HL-60 (cell line): Measurements from ENCODE around the gene CRIP2.

ENCODE experiments used
- DNase-seq, 2 experiments: peaks; one replicate each; pipeline ENCODE4 v3.0.0-alpha.2; 2010 to 2020; ENCODE audit warnings: low read depth in 1 of 2, low spot score in 1 of 2
- H3K27ac ChIP-seq: fragments of 250-450 bp; sonication (Bioruptor Pico); replicated peaks from 2 replicates; pipeline ENCODE4 v1.5.1; 2020; ENCODE audit warnings: mild to moderate bottlenecking, moderate library complexity
- H3K27me3 ChIP-seq: fragments of 250-450 bp; sonication (Bioruptor Pico); 2 replicates; pipeline ENCODE4 v1.5.1; 2021; ENCODE audit warnings: mild to moderate bottlenecking, moderate library complexity; ENCODE audit not compliant: insufficient read depth, poor library complexity, severe bottlenecking
- H3K4me3 ChIP-seq: replicated peaks from 2 replicates; pipeline ENCODE4 v1.5.1; 2011; ENCODE audit warnings: mild to moderate bottlenecking, control low read depth, low read length; ENCODE audit not compliant: insufficient read depth
- CTCF ChIP-seq: IDR thresholded peaks from one replicate; pipeline ENCODE4 v1.5.1; 2011; ENCODE audit warnings: low read length, control low read depth, inconsistent platforms; ENCODE audit not compliant: insufficient read depth
- GABPA ChIP-seq: IDR thresholded peaks from 2 replicates; pipeline ENCODE4 v1.6.1; 2012; ENCODE audit warnings: low read depth
- POLR2AphosphoS5 ChIP-seq: IDR thresholded peaks from 2 replicates; pipeline ENCODE4 v1.6.1; 2012; ENCODE audit warnings: low read depth
- REST ChIP-seq: IDR thresholded peaks from 2 replicates; pipeline ENCODE4 v1.6.1; 2012; ENCODE audit warnings: low read depth; ENCODE audit not compliant: insufficient replicate concordance
- SPI1 ChIP-seq: IDR thresholded peaks from 2 replicates; pipeline ENCODE4 v1.6.1; 2012; ENCODE audit warnings: low read depth, mild to moderate bottlenecking, borderline replicate concordance

CRIP2 gene

GRCh38 chr14:105437723-105438500, 36.7 kb upstream of the CRIP2 start:
- DNase-seq, result no peak
- no peaks in the 10 kb centered on the region for H3K27me3 ChIP-seq
- H3K27ac ChIP-seq, result no peak overlapping the region
- H3K4me3 ChIP-seq, result no peak overlapping the region
- TF ChIP-seq GABPA, result no peak
- TF ChIP-seq REST, result no peak
- TF ChIP-seq CTCF, result no peak
- TF ChIP-seq POLR2AphosphoS5, result no peak
- no peak for TF ChIP-seq SPI1

GRCh38 chr14:105439179-105439578, 35.4 kb upstream of the CRIP2 start:
- Histone ChIP-seq H3K27me3 (no peaks in the 10 kb centered on the region), H3K4me3 (no peak overlapping the region), H3K27ac (no peak overlapping the region)
- no peak for TF ChIP-seq GABPA
- TF ChIP-seq REST, result no peak
- TF ChIP-seq SPI1, result no peak
- no peak for TF ChIP-seq POLR2AphosphoS5
- DNase-seq, result no peak

- TF ChIP-seq GABPA, result 0 out of 2 replicates have a peak, but pooled peaks have one; percentile 23
- TF ChIP-seq CTCF, result no peak
- no peak for TF ChIP-seq SPI1
- peak; percentile 38; the same call in 1 of the 2 replicates for TF ChIP-seq POLR2AphosphoS5
- no peak for TF ChIP-seq REST
- no peak overlapping the region for H3K4me3 ChIP-seq
- peak in 1 of 2 experiments; percentile 6 for DNase-seq
- H3K27ac ChIP-seq, result no peak overlapping the region
- H3K27me3 ChIP-seq, result no peaks in the 10 kb centered on the region
Observed at GRCh38 chr14:105439710-105440553, 34.7 kb upstream of the CRIP2 start.
